Panc1 (cell line): ENCODE data around the gene YWHAQ. TPM values are rescaled to one million over a fixed set of nuclear protein-coding genes. Genes with fewer than 3 reads are reported as not detected.

Source experiments
- ATAC-seq: fragments of 200-7000 bp; cut with Tn5 transposase; 2 replicates; pipeline ENCODE4 v1.9.1; 2020; ENCODE audit warnings: mild to moderate bottlenecking, moderate library complexity
- BruUV-seq: library from RNA; stranded (reverse); fragments of 400-500 nt; replicated peaks from 2 replicates; lab custom pipeline; 2021; lab: Mats Ljungman, UMichigan
- CTCF ChIA-PET: fragments of 300-600 bp; sonication (Branson Sonifier 250); formaldehyde crosslinking; loops from one replicate; lab custom pipeline; 2022; ENCODE audit warnings: antibody characterized with exemption; lab: Charles Lee
- POLR2A ChIA-PET: fragments of 300-600 bp; sonication (Branson Sonifier 250); formaldehyde crosslinking; loops from one replicate; lab custom pipeline; 2022; ENCODE audit warnings: antibody characterized with exemption; lab: Charles Lee
- DNase-seq: peaks from one replicate; pipeline ENCODE4 v3.0.0-alpha.2; 2010; ENCODE audit warnings: low read depth, low spot score
- H3K27ac ChIP-seq: 2 replicates; pipeline ENCODE4 v1.5.1; 2011; ENCODE audit warnings: mild to moderate bottlenecking, low read length, inconsistent platforms
- H3K27me3 ChIP-seq: fragments of 200-500 bp; sonication (Bioruptor generic); 2 replicates; pipeline ENCODE4 v1.6.0; 2014; ENCODE audit warnings: low read length, inconsistent platforms; ENCODE audit not compliant: control insufficient read depth, insufficient read depth
- H3K36me3 ChIP-seq: fragments of 200-500 bp; sonication (Bioruptor generic); 2 replicates; pipeline ENCODE4 v1.5.1; 2014; ENCODE audit warnings: inconsistent platforms, mild to moderate bottlenecking, low read length, moderate library complexity; ENCODE audit not compliant: control insufficient read depth, insufficient read depth
- H3K4me1 ChIP-seq: 2 replicates; pipeline ENCODE4 v1.5.1; 2011; ENCODE audit warnings: inconsistent platforms, mild to moderate bottlenecking, low read length, moderate library complexity; ENCODE audit not compliant: control insufficient read depth, insufficient read depth
- H3K4me3 ChIP-seq, 2 experiments: 2 replicates each; pipeline ENCODE4 v1.5.1; 2011 to 2012; ENCODE audit warnings: low read depth in 2 of 2, low read length in 2 of 2, mild to moderate bottlenecking in 2 of 2, inconsistent platforms in 1 of 2, moderate library complexity in 1 of 2
- H3K9me3 ChIP-seq: fragments of 200-500 bp; sonication (Bioruptor generic); 2 replicates; pipeline ENCODE4 v1.5.1; 2014; ENCODE audit warnings: low read depth, mild to moderate bottlenecking, inconsistent platforms, low read length, moderate library complexity; ENCODE audit not compliant: control insufficient read depth, insufficient read depth
- CTCF ChIP-seq: fragments of 450-650 bp; IDR thresholded peaks from 2 replicates; pipeline ENCODE4 v1.5.1; 2017; ENCODE audit warnings: mild to moderate bottlenecking
- POLR2AphosphoS5 ChIP-seq: IDR thresholded peaks from 2 replicates; pipeline ENCODE4 v1.6.1; 2012; ENCODE audit warnings: mild to moderate bottlenecking, low read depth, low read length, moderate library complexity
- REST ChIP-seq, 2 experiments: IDR thresholded peaks; 2 replicates each; pipeline ENCODE4 v1.6.1; 2011 to 2012; ENCODE audit warnings: low read depth in 2 of 2, control low read depth in 1 of 2, low read length in 1 of 2, mild to moderate bottlenecking in 1 of 2, moderate library complexity in 1 of 2; ENCODE audit not compliant: insufficient read depth in 1 of 2
- SIN3A ChIP-seq: IDR thresholded peaks from 2 replicates; pipeline ENCODE4 v1.6.1; 2012; ENCODE audit warnings: low read depth, mild to moderate bottlenecking, low read length, moderate library complexity, borderline replicate concordance; ENCODE audit not compliant: insufficient read depth
- TCF7L2 ChIP-seq: IDR thresholded peaks from 2 replicates; pipeline ENCODE4 v1.6.1; 2011; ENCODE audit warnings: mild to moderate bottlenecking, low read depth, low read length, inconsistent platforms
- in situ Hi-C: cut with HindIII; loops from 2 replicates; pipeline ENCODE4 v1.10.0; 2016; ENCODE audit warnings: low sequenced_read_pairs, low pct_unique_long_range_greater_than_20kb
- intact Hi-C: fragments of 100-400 bp; cut with micrococcal nuclease; formaldehyde crosslinking; loops from one replicate; pipeline ENCODE4 v1.10.0; 2022; ENCODE audit not compliant: unreplicated experiment
- total RNA-seq: library from RNA; stranded (reverse); gene quantifications from one replicate; pipeline ENCODE4 v1.2.1, GENCODE V29; 2021; ENCODE audit not compliant: unreplicated experiment

Gene YWHAQ
- total RNA-seq, 1 experiment from 2014 or later = 683 TPM

- TF ChIP-seq TCF7L2 (no peak), CTCF (no peak), POLR2AphosphoS5 (peak; percentile 40; the same call in 1 of the 2 replicates), REST (IDR thresholded peaks at IDR 0.05; ENCODE audit: insufficient read depth in 1 of 2, low read depth in 2 of 2, low read length in 1 of 2) (no peak)
- peak; percentile 82 for DNase-seq
- intact Hi-C loops (no loop called here), in situ Hi-C loops (no loop called here)
- ChIA-PET POLR2A (interaction anchor here (0.6 to 1.0 kb wide), 3 partner anchors 8 to 30 kb away, joined by 3 read pairs; no protein-coding TSS in a partner anchor), CTCF (interaction anchor here (0.6 kb wide), 1 partner anchor 160 kb away, joined by 3 read pairs; no protein-coding TSS in a partner anchor)
- Histone ChIP-seq H3K9me3 (no peaks in the 10 kb centered on the region), H3K27me3 (no peaks in the 10 kb centered on the region), H3K4me3 (no peak overlapping the region), H3K27ac (peak overlapping the region; percentile 80), H3K4me1 (peaks cover 58% of the 10 kb centered on the region), H3K36me3 (no peaks in the 10 kb centered on the region)
- no TSS peak for BruUV-seq
- peak; percentile 88 for ATAC-seq
These were observed 35.1 kb upstream of the YWHAQ start for GRCh38 chr2:9665898-9666297.

GRCh38 chr2:9664365-9664764, 33.6 kb upstream of the YWHAQ start:
- H3K27ac ChIP-seq = peak overlapping the region; percentile 83
- no peak for TF ChIP-seq TCF7L2
- BruUV-seq = no TSS peak
- H3K9me3 ChIP-seq = no peaks in the 10 kb centered on the region
- H3K4me1 ChIP-seq = peaks cover 61% of the 10 kb centered on the region
- DNase-seq (no peak), ATAC-seq (no peak)
- intact Hi-C loops = no loop called here
- in situ Hi-C loops = no loop called here
- no peak overlapping the region for H3K4me3 ChIP-seq
- no peaks in the 10 kb centered on the region for H3K36me3 ChIP-seq
- ChIA-PET POLR2A (no interaction called here), CTCF (no interaction called here)
- H3K27me3 ChIP-seq = no peaks in the 10 kb centered on the region

- ChIA-PET POLR2A (interaction anchor here (0.6 kb wide), 2 partner anchors 32 to 55 kb away, joined by 3 to 4 read pairs; partner anchors contain the start of gene YWHAQ), CTCF (interaction anchor here (1.0 kb wide), 1 partner anchor 107 kb away, joined by 7 read pairs; no protein-coding TSS in a partner anchor)
- ATAC-seq (0 out of 2 replicates have a peak, but pooled peaks have one; percentile 4), DNase-seq (no peak)
- intact Hi-C loops (no loop called here), in situ Hi-C loops (no loop called here)
- Histone ChIP-seq H3K27ac (peak overlapping the region; percentile 83), H3K36me3 (no peaks in the 10 kb centered on the region), H3K27me3 (no peaks in the 10 kb centered on the region), H3K4me1 (peaks cover 59% of the 10 kb centered on the region), H3K9me3 (no peaks in the 10 kb centered on the region), H3K4me3 (no peak overlapping the region)
- no TSS peak for BruUV-seq
- TF ChIP-seq SIN3A (no peak), CTCF (no peak), TCF7L2 (no peak), POLR2AphosphoS5 (no peak)
These were observed 32.4 kb upstream of the YWHAQ start for GRCh38 chr2:9663008-9663879.
